ENCODE data around the gene TCTA.

The TCTA gene

GRCh38 chr3:49460956-49461355 is 48.7 kb downstream of the TCTA start:
- DNase-seq (ENCODE audit: low read depth in 2 of 2): no peak

- DNase-seq (ENCODE audit: low read depth in 2 of 2): no peak
Measured at GRCh38 chr3:49461443-49462171, 49.4 kb downstream of the TCTA start.

- DNase-seq (ENCODE audit: low read depth in 2 of 2): no peak
Measured at GRCh38 chr3:49462222-49462621, 50.0 kb downstream of the TCTA start.

- DNase-seq (ENCODE audit: low read depth in 2 of 2): no peak
Measured at GRCh38 chr3:49465270-49466034, 53.2 kb downstream of the TCTA start.
